OCI-LY1 (cell line): ENCODE data around the gene SLC2A4.

Source experiments
- H2AFZ ChIP-seq: fragments of 200-600 bp; sonication (generic), shearing (Covaris generic); 2 replicates; pipeline ENCODE4 v1.6.0; 2014; ENCODE audit warnings: antibody characterized with exemption, mild to moderate bottlenecking, low read length
- H3F3A ChIP-seq: fragments of 200-600 bp; sonication (generic), shearing (Covaris generic); 2 replicates; pipeline ENCODE4 v1.6.0; 2014; ENCODE audit warnings: mild to moderate bottlenecking, antibody characterized with exemption, low read length, moderate library complexity; ENCODE audit not compliant: insufficient read depth
- H3K27ac ChIP-seq: fragments of 200-600 bp; sonication (generic); 2 replicates; pipeline ENCODE4 v1.5.1; 2014; ENCODE audit warnings: low read length, mixed run types, mild to moderate bottlenecking, low read depth; ENCODE audit not compliant: poor library complexity, severe bottlenecking
- H3K27me3 ChIP-seq: fragments of 200-600 bp; sonication (generic); 2 replicates; pipeline ENCODE4 v1.6.0; 2014; ENCODE audit warnings: antibody characterized with exemption, mild to moderate bottlenecking, low read length, moderate library complexity; ENCODE audit not compliant: insufficient read depth
- H3K36me3 ChIP-seq: fragments of 200-600 bp; sonication (generic); 2 replicates; pipeline ENCODE4 v1.6.1; 2014; ENCODE audit warnings: mild to moderate bottlenecking, antibody characterized with exemption, low read length, moderate library complexity, mixed read lengths; ENCODE audit not compliant: insufficient read depth
- H3K4me1 ChIP-seq: fragments of 200-600 bp; sonication (generic); 2 replicates; pipeline ENCODE4 v1.5.1; 2014; ENCODE audit warnings: mild to moderate bottlenecking, low read length, moderate library complexity; ENCODE audit not compliant: insufficient read depth, severe bottlenecking
- H3K4me2 ChIP-seq: fragments of 200-600 bp; sonication (generic), shearing (Covaris generic); 2 replicates; pipeline ENCODE4 v1.6.1; 2014; ENCODE audit warnings: low read length
- H3K4me3 ChIP-seq: fragments of 200-600 bp; sonication (generic); 2 replicates; pipeline ENCODE4 v1.5.1; 2014; ENCODE audit warnings: low read length, low read depth, mild to moderate bottlenecking, mixed read lengths; ENCODE audit not compliant: poor library complexity, severe bottlenecking
- H3K79me2 ChIP-seq: fragments of 200-600 bp; shearing (Covaris generic); 2 replicates; pipeline ENCODE4 v1.6.1; 2016; ENCODE audit warnings: mixed run types, low read length, mixed read lengths; ENCODE audit not compliant: insufficient read depth
- H3K9ac ChIP-seq: fragments of 200-600 bp; sonication (generic), shearing (Covaris generic); 2 replicates; pipeline ENCODE4 v1.6.1; 2014; ENCODE audit warnings: mild to moderate bottlenecking, low read length, mixed read lengths
- H3K9me2 ChIP-seq: fragments of 200-600 bp; sonication (generic), shearing (Covaris generic); 2 replicates; pipeline ENCODE4 v1.6.1; 2014; ENCODE audit warnings: low read depth, mild to moderate bottlenecking, low read length, mixed read lengths
- H3K9me3 ChIP-seq: fragments of 200-600 bp; shearing (Covaris generic); 2 replicates; pipeline ENCODE4 v1.6.1; 2014; ENCODE audit warnings: low read length, mixed read lengths
- H4K20me1 ChIP-seq: fragments of 200-600 bp; sonication (generic), shearing (Covaris generic); 2 replicates; pipeline ENCODE4 v1.6.0; 2016; ENCODE audit warnings: mild to moderate bottlenecking, low read length; ENCODE audit not compliant: insufficient read depth
- CTCF ChIP-seq: fragments of 200-600 bp; sonication (generic), shearing (Covaris generic); IDR thresholded peaks from 2 replicates; pipeline ENCODE4 v1.5.1; 2017; ENCODE audit warnings: mild to moderate bottlenecking, antibody characterized with exemption, low read length, moderate library complexity, mixed read lengths
- EZH2 ChIP-seq: fragments of 200-600 bp; sonication (generic), shearing (Covaris generic); IDR thresholded peaks from 2 replicates; pipeline ENCODE4 v1.8.0; 2017; ENCODE audit warnings: borderline replicate concordance, mixed run types, mild to moderate bottlenecking, antibody characterized with exemption, low read length, moderate library complexity, mixed read lengths

Gene SLC2A4

GRCh38 chr17:7290166-7290565 lies 8.6 kb downstream of the SLC2A4 start:
- no peaks in the 10 kb centered on the region for H3K36me3 ChIP-seq
- H3K4me1 ChIP-seq: peaks cover 7% of the 10 kb centered on the region
- peaks cover 12% of the 10 kb centered on the region for H3K27me3 ChIP-seq
- no peak overlapping the region for H3K4me3 ChIP-seq
- no peaks in the 10 kb centered on the region for H3F3A ChIP-seq
- no peaks in the 10 kb centered on the region for H4K20me1 ChIP-seq
- no peaks in the 10 kb centered on the region for H3K9me2 ChIP-seq
- no peaks in the 10 kb centered on the region for H3K9me3 ChIP-seq
- no peak overlapping the region for H3K4me2 ChIP-seq
- no peak overlapping the region for H3K9ac ChIP-seq
- no peaks in the 10 kb centered on the region for H3K79me2 ChIP-seq
- no peak overlapping the region for H2AFZ ChIP-seq
- no peak for TF ChIP-seq CTCF
- no peak for TF ChIP-seq EZH2
- no peak overlapping the region for H3K27ac ChIP-seq

GRCh38 chr17:7290685-7291084 lies 9.2 kb downstream of the SLC2A4 start:
- H3K9ac ChIP-seq: no peak overlapping the region
- no peaks in the 10 kb centered on the region for H3K9me2 ChIP-seq
- peaks cover 10% of the 10 kb centered on the region for H3K4me1 ChIP-seq
- TF ChIP-seq EZH2 (no peak), CTCF (no peak)
- no peaks in the 10 kb centered on the region for H3K79me2 ChIP-seq
- H3K9me3 ChIP-seq: no peaks in the 10 kb centered on the region
- H3F3A ChIP-seq: no peaks in the 10 kb centered on the region
- H3K27ac ChIP-seq: no peak overlapping the region
- no peak overlapping the region for H3K4me2 ChIP-seq
- no peaks in the 10 kb centered on the region for H3K36me3 ChIP-seq
- no peak overlapping the region for H3K4me3 ChIP-seq
- peaks cover 11% of the 10 kb centered on the region for H3K27me3 ChIP-seq
- no peaks in the 10 kb centered on the region for H4K20me1 ChIP-seq
- no peak overlapping the region for H2AFZ ChIP-seq

- Histone ChIP-seq H3K79me2 (no peaks in the 10 kb centered on the region), H3K9me2 (no peaks in the 10 kb centered on the region), H3K4me1 (peaks cover 19% of the 10 kb centered on the region), H3K27me3 (peaks cover 5% of the 10 kb centered on the region), H3K27ac (no peak overlapping the region), H3F3A (no peaks in the 10 kb centered on the region), H3K9ac (no peak overlapping the region), H3K4me3 (no peak overlapping the region), H3K9me3 (no peaks in the 10 kb centered on the region), H4K20me1 (no peaks in the 10 kb centered on the region), H2AFZ (no peak overlapping the region), H3K36me3 (no peaks in the 10 kb centered on the region), H3K4me2 (no peak overlapping the region)
- TF ChIP-seq EZH2 (no peak), CTCF (no peak)
These were observed 10.7 kb downstream of the SLC2A4 start for GRCh38 chr17:7292194-7292593.
